Measurements from ENCODE around the gene SLC5A10. TPM values are rescaled to one million over a fixed set of nuclear protein-coding genes. Genes with fewer than 3 reads are reported as not detected.

Gene SLC5A10
- polyA plus RNA-seq, 1 of the 3 experiments (the other 2 are of a cell fraction): not detected

- ChIA-PET CTCF (no interaction called here), POLR2A (no interaction called here)
- no peak for TF ChIP-seq FOXM1 (IDR thresholded peaks at IDR 0.05; ENCODE audit: low read depth)
- no peak for TF ChIP-seq RXRA (IDR thresholded peaks at IDR 0.05; ENCODE audit: borderline replicate concordance, low read depth)
- TF ChIP-seq MXI1 (IDR thresholded peaks at IDR 0.05; ENCODE audit: low read depth, low read length): no peak
- no peak for TF ChIP-seq CHD2 (IDR thresholded peaks at IDR 0.05; ENCODE audit: low read length, partially characterized antibody)
- no peak for TF ChIP-seq MEF2A (IDR thresholded peaks at IDR 0.05; ENCODE audit: borderline replicate concordance, low read depth)
- TF ChIP-seq EZH2phosphoT487 (IDR thresholded peaks at IDR 0.05; ENCODE audit: borderline replicate concordance, low read depth): no peak
- no peak for TF ChIP-seq TAF1 (IDR thresholded peaks at IDR 0.05; ENCODE audit: borderline replicate concordance, low read depth, low read length)
- TF ChIP-seq MAX (IDR thresholded peaks at IDR 0.05; ENCODE audit: low read depth): no peak
- no peak for TF ChIP-seq FOXJ3 (CRISPR knock-in tag; IDR thresholded peaks at IDR 0.05)
- TF ChIP-seq FOSL2 (IDR thresholded peaks at IDR 0.05; ENCODE audit: borderline replicate concordance, low read depth): no peak
- TF ChIP-seq POLR2AphosphoS5 (IDR thresholded peaks at IDR 0.05; ENCODE audit: low read depth, low read length): no peak
- no peak for TF ChIP-seq GATA2 (CRISPR knock-in tag; IDR thresholded peaks at IDR 0.05)
- no peak for TF ChIP-seq ELF1 (IDR thresholded peaks at IDR 0.05)
- no peak for TF ChIP-seq IRF3 (IDR thresholded peaks at IDR 0.05; ENCODE audit: low read depth, low read length)
- TF ChIP-seq ZBTB33 (IDR thresholded peaks at IDR 0.05; ENCODE audit: borderline replicate concordance, low read depth): no peak
- no peak for TF ChIP-seq RFX5 (IDR thresholded peaks at IDR 0.05; ENCODE audit: low read length)
- no peak for TF ChIP-seq EP300 (IDR thresholded peaks at IDR 0.05; ENCODE audit: borderline replicate concordance in 1 of 2, low read depth in 1 of 2, low read length in 1 of 2)
- no peak for TF ChIP-seq GABPA (IDR thresholded peaks at IDR 0.05; ENCODE audit: low read depth)
- Histone ChIP-seq H3K4me1 (ENCODE audit: control insufficient read depth in 1 of 2, insufficient read depth in 2 of 2, low read depth in 1 of 2, low read length in 1 of 2) (peaks cover 7 to 8% of the 10 kb centered on the region in 2 experiments; a peak in 2 of 4 replicates), H3K27ac (ENCODE audit: low read depth in 2 of 2, low read length in 1 of 2) (no peak overlapping the region), H3K36me3 (replicated peaks in 1 of 2; ENCODE audit: control insufficient read depth in 1 of 2, insufficient read depth in 2 of 2, low read length in 1 of 2) (no peaks in the 10 kb centered on the region), H3K9me2 (no peaks in the 10 kb centered on the region), H4K20me1 (ENCODE audit: insufficient read depth) (no peaks in the 10 kb centered on the region), H3K4me3 (ENCODE audit: low read depth in 2 of 2, low read length in 1 of 2) (no peak overlapping the region), H3K79me2 (ENCODE audit: insufficient read depth) (peaks cover 31% of the 10 kb centered on the region; the same call in 1 of the 2 replicates), H3K9me3 (no peaks in the 10 kb centered on the region), H2AFZ (ENCODE audit: low read depth) (no peak overlapping the region), H3K27me3 (ENCODE audit: insufficient read depth) (no peaks in the 10 kb centered on the region), H3K4me2 (no peak overlapping the region), H3K9ac (no peak overlapping the region), H3F3A (replicated peaks; ENCODE audit: insufficient read depth) (peaks cover 15% of the 10 kb centered on the region)
- no peak for DNase-seq
- 96% methylated on average over 4 of the region's 4 CpGs for WGBS (ENCODE audit: low lambda C conversion rate)
Measured at GRCh38 chr17:19005789-19006430, 53.9 kb downstream of the SLC5A10 start.
